ENCODE measurements around the gene ASB10. TPM values are rescaled to one million over a fixed set of nuclear protein-coding genes. Genes with fewer than 3 reads are reported as not detected.

Gene ASB10
- total and polyA plus RNA-seq, 2 experiments from 2014 or later, result not detected

DNA sequence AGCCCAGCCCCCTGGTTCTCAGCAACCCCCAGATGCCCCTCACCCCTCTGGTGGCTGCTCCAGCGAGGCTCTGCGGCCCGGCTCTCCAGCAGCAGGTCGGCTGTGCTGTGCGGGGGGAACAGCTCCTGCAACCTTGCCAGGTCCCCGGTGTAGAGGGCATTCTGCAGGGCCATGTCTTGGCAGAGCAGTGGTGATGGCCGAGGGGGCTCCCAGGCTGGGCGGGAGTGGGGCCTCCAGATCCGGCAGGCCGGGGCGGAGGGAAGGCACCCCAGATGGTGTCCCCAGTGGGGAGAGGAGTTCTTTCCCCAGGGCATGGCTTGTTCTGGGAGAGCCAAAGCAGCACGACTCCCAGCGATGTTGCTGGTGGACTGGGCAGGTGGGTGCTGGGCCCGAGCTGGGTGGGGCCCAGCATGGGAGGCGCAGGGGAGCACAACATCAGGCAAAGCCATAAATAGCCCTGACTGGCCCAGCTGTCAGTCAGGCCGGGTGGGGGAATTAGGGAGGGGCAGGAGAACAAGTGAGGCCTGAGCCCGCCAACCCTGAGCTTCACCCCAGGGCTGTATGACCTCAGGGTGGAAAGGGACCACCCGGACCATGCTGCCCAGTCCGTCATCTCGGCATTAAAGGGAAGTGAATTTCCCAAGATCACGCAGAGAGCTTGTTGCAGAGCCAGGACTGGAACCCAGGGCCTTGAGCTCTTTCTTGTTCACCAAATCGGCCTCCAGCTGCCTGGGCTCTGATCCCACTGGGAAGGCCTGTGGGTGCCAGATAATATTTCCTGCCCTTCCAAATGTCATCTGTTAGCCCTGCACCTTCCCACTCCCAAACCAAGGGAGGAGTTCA, 580 bp upstream of the ASB10 start:
- H3K9me2 ChIP-seq (ENCODE audit: insufficient read depth), result no peaks in the 10 kb centered on the region
- no peaks in the 10 kb centered on the region for H3K4me1 Mint-ChIP-seq
- no peak for TF ChIP-seq POLR2AphosphoS5 (IDR thresholded peaks at IDR 0.05; ENCODE audit: low read depth)
- TF ChIP-seq EZH2 (IDR thresholded peaks at IDR 0.05; ENCODE audit: low read depth, unreplicated experiment), result no peak
- TF ChIP-seq, protein P1, sequence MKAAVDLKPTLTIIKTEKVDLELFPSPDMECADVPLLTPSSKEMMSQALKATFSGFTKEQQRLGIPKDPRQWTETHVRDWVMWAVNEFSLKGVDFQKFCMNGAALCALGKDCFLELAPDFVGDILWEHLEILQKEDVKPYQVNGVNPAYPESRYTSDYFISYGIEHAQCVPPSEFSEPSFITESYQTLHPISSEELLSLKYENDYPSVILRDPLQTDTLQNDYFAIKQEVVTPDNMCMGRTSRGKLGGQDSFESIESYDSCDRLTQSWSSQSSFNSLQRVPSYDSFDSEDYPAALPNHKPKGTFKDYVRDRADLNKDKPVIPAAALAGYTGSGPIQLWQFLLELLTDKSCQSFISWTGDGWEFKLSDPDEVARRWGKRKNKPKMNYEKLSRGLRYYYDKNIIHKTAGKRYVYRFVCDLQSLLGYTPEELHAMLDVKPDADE (IDR thresholded peaks at IDR 0.05), result no peak
- no peak for TF ChIP-seq NANOG (IDR thresholded peaks at IDR 0.05; ENCODE audit: borderline replicate concordance)
- TF ChIP-seq ZNF331 (CRISPR knock-in tag; IDR thresholded peaks at IDR 0.05; ENCODE audit: low read depth), result no peak
- TF ChIP-seq, protein P2, sequence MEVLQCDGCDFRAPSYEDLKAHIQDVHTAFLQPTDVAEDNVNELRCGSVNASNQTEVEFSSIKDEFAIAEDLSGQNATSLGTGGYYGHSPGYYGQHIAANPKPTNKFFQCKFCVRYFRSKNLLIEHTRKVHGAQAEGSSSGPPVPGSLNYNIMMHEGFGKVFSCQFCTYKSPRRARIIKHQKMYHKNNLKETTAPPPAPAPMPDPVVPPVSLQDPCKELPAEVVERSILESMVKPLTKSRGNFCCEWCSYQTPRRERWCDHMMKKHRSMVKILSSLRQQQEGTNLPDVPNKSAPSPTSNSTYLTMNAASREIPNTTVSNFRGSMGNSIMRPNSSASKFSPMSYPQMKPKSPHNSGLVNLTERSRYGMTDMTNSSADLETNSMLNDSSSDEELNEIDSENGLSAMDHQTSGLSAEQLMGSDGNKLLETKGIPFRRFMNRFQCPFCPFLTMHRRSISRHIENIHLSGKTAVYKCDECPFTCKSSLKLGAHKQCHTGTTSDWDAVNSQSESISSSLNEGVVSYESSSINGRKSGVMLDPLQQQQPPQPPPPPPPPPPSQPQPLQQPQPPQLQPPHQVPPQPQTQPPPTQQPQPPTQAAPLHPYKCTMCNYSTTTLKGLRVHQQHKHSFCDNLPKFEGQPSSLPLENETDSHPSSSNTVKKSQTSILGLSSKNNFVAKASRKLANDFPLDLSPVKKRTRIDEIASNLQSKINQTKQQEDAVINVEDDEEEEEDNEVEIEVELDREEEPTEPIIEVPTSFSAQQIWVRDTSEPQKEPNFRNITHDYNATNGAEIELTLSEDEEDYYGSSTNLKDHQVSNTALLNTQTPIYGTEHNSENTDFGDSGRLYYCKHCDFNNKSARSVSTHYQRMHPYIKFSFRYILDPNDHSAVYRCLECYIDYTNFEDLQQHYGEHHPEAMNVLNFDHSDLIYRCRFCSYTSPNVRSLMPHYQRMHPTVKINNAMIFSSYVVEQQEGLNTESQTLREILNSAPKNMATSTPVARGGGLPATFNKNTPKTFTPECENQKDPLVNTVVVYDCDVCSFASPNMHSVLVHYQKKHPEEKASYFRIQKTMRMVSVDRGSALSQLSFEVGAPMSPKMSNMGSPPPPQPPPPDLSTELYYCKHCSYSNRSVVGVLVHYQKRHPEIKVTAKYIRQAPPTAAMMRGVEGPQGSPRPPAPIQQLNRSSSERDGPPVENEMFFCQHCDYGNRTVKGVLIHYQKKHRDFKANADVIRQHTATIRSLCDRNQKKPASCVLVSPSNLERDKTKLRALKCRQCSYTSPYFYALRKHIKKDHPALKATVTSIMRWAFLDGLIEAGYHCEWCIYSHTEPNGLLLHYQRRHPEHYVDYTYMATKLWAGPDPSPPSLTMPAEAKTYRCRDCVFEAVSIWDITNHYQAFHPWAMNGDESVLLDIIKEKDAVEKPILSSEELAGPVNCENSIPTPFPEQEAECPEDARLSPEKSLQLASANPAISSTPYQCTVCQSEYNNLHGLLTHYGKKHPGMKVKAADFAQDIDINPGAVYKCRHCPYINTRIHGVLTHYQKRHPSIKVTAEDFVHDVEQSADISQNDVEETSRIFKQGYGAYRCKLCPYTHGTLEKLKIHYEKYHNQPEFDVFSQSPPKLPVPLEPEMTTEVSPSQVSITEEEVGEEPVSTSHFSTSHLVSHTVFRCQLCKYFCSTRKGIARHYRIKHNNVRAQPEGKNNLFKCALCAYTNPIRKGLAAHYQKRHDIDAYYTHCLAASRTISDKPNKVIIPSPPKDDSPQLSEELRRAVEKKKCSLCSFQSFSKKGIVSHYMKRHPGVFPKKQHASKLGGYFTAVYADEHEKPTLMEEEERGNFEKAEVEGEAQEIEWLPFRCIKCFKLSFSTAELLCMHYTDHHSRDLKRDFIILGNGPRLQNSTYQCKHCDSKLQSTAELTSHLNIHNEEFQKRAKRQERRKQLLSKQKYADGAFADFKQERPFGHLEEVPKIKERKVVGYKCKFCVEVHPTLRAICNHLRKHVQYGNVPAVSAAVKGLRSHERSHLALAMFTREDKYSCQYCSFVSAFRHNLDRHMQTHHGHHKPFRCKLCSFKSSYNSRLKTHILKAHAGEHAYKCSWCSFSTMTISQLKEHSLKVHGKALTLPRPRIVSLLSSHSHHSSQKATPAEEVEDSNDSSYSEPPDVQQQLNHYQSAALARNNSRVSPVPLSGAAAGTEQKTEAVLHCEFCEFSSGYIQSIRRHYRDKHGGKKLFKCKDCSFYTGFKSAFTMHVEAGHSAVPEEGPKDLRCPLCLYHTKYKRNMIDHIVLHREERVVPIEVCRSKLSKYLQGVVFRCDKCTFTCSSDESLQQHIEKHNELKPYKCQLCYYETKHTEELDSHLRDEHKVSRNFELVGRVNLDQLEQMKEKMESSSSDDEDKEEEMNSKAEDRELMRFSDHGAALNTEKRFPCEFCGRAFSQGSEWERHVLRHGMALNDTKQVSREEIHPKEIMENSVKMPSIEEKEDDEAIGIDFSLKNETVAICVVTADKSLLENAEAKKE (CRISPR knock-in tag; IDR thresholded peaks at IDR 0.05), result no peak
- TF ChIP-seq ZNF114 (CRISPR knock-in tag; IDR thresholded peaks at IDR 0.05), result no peak
- TF ChIP-seq, protein P3, sequence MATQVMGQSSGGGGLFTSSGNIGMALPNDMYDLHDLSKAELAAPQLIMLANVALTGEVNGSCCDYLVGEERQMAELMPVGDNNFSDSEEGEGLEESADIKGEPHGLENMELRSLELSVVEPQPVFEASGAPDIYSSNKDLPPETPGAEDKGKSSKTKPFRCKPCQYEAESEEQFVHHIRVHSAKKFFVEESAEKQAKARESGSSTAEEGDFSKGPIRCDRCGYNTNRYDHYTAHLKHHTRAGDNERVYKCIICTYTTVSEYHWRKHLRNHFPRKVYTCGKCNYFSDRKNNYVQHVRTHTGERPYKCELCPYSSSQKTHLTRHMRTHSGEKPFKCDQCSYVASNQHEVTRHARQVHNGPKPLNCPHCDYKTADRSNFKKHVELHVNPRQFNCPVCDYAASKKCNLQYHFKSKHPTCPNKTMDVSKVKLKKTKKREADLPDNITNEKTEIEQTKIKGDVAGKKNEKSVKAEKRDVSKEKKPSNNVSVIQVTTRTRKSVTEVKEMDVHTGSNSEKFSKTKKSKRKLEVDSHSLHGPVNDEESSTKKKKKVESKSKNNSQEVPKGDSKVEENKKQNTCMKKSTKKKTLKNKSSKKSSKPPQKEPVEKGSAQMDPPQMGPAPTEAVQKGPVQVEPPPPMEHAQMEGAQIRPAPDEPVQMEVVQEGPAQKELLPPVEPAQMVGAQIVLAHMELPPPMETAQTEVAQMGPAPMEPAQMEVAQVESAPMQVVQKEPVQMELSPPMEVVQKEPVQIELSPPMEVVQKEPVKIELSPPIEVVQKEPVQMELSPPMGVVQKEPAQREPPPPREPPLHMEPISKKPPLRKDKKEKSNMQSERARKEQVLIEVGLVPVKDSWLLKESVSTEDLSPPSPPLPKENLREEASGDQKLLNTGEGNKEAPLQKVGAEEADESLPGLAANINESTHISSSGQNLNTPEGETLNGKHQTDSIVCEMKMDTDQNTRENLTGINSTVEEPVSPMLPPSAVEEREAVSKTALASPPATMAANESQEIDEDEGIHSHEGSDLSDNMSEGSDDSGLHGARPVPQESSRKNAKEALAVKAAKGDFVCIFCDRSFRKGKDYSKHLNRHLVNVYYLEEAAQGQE (IDR thresholded peaks at IDR 0.05; ENCODE audit: unreplicated experiment), result no peak
- TF ChIP-seq, protein P4, sequence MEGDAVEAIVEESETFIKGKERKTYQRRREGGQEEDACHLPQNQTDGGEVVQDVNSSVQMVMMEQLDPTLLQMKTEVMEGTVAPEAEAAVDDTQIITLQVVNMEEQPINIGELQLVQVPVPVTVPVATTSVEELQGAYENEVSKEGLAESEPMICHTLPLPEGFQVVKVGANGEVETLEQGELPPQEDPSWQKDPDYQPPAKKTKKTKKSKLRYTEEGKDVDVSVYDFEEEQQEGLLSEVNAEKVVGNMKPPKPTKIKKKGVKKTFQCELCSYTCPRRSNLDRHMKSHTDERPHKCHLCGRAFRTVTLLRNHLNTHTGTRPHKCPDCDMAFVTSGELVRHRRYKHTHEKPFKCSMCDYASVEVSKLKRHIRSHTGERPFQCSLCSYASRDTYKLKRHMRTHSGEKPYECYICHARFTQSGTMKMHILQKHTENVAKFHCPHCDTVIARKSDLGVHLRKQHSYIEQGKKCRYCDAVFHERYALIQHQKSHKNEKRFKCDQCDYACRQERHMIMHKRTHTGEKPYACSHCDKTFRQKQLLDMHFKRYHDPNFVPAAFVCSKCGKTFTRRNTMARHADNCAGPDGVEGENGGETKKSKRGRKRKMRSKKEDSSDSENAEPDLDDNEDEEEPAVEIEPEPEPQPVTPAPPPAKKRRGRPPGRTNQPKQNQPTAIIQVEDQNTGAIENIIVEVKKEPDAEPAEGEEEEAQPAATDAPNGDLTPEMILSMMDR (conservative IDR thresholded peaks at IDR 0.05; ENCODE audit: low read depth in 2 of 2), result no peak
- H3K27me3 ChIP-seq (ENCODE audit: insufficient read depth), result no peaks in the 10 kb centered on the region
- ATAC-seq (peak; percentile 44), DNase-seq (ENCODE audit: low spot score) (no peak)
- H3K9me3 Mint-ChIP-seq, result no peaks in the 10 kb centered on the region
- no peak overlapping the region for H3K4me3 Mint-ChIP-seq
- no peak overlapping the region for H3K27ac Mint-ChIP-seq
- no peaks in the 10 kb centered on the region for H3K36me3 ChIP-seq (ENCODE audit: insufficient read depth)
- no peaks in the 10 kb centered on the region for H4K20me1 ChIP-seq (replicated peaks; ENCODE audit: insufficient read depth)
- peaks cover 4% of the 10 kb centered on the region for H3K27me3 Mint-ChIP-seq (ENCODE audit: insufficient read depth, low read depth, poor library complexity)
- no peaks in the 10 kb centered on the region for H3K36me3 Mint-ChIP-seq (ENCODE audit: low read depth)
- no peak overlapping the region for H3K4me2 ChIP-seq
- H3K4me3 ChIP-seq, result no peak overlapping the region
- H3K79me2 ChIP-seq (replicated peaks; ENCODE audit: insufficient read depth), result no peaks in the 10 kb centered on the region
- H3F3A ChIP-seq (replicated peaks; ENCODE audit: low read depth), result no peaks in the 10 kb centered on the region
- no peak overlapping the region for H3K27ac ChIP-seq (ENCODE audit: low read depth)
- no peak overlapping the region for H2AFZ ChIP-seq
- H3K4me1 ChIP-seq (ENCODE audit: insufficient read depth), result no peaks in the 10 kb centered on the region
